ENCODE results near the gene KAZN. TPM values are rescaled to one million over a fixed set of nuclear protein-coding genes. Genes with fewer than 3 reads are reported as not detected.

KAZN gene
- total and polyA plus RNA-seq, 2 donors from 2014 or later: 17.4 to 60.8 TPM

- Histone ChIP-seq H3K27me3 (ENCODE audit: control insufficient read depth, insufficient read depth, low read length) (no peaks in the 10 kb centered on the region), H3K9me3 (ENCODE audit: control insufficient read depth in 2 of 3, insufficient read depth in 1 of 3, low read length in 3 of 3) (no peaks in the 10 kb centered on the region), H3K27ac (ENCODE audit: low read depth in 2 of 2, low read length in 2 of 2) (no peak overlapping the region), H3K9ac (ENCODE audit: low read length in 3 of 3) (no peak overlapping the region), H3K4me3 (ENCODE audit: low read length in 3 of 3) (no peak overlapping the region), H3K4me1 (ENCODE audit: control insufficient read depth in 2 of 3, insufficient read depth in 2 of 3, low read depth in 1 of 3, low read length in 3 of 3) (peaks cover 0 to 11% (median 7%) of the 10 kb centered on the region in 3 donors), H3K36me3 (ENCODE audit: control insufficient read depth in 2 of 3, insufficient read depth in 3 of 3, low read length in 3 of 3) (no peaks in the 10 kb centered on the region)
- DNase-seq: no peak
- no peak for TF ChIP-seq CTCF (IDR thresholded peaks at IDR 0.05; ENCODE audit: borderline replicate concordance, extremely low read depth, insufficient read depth)
- no peak for FAIRE-seq
- intact Hi-C loops (cut with DNase I): no loop called here
Measured at GRCh38 chr1:15094056-15094455, 495.6 kb downstream of the KAZN start.

- intact Hi-C loops (cut with DNase I): no loop called here
- H3K4me1 ChIP-seq (ENCODE audit: control insufficient read depth in 2 of 3, insufficient read depth in 2 of 3, low read depth in 1 of 3, low read length in 3 of 3): peaks cover 0 to 7% (median 3%) of the 10 kb centered on the region in 3 donors
- H3K9ac ChIP-seq (ENCODE audit: low read length in 3 of 3): no peak overlapping the region
- no peak overlapping the region for H3K4me3 ChIP-seq (ENCODE audit: low read length in 3 of 3)
- FAIRE-seq (no peak), DNase-seq (no peak)
- H3K27ac ChIP-seq (ENCODE audit: low read depth in 2 of 2, low read length in 2 of 2): no peak overlapping the region
- no peaks in the 10 kb centered on the region for H3K9me3 ChIP-seq (ENCODE audit: control insufficient read depth in 2 of 3, insufficient read depth in 1 of 3, low read length in 3 of 3)
- no peak for TF ChIP-seq CTCF (IDR thresholded peaks at IDR 0.05; ENCODE audit: borderline replicate concordance, extremely low read depth, insufficient read depth)
- H3K36me3 ChIP-seq (ENCODE audit: control insufficient read depth in 2 of 3, insufficient read depth in 3 of 3, low read length in 3 of 3): no peaks in the 10 kb centered on the region
- H3K27me3 ChIP-seq (ENCODE audit: control insufficient read depth, insufficient read depth, low read length): no peaks in the 10 kb centered on the region
Measured at GRCh38 chr1:15094719-15095495, 496.4 kb downstream of the KAZN start.

GRCh38 chr1:15095496-15095875 lies 497.0 kb downstream of the KAZN start:
- Histone ChIP-seq H3K27ac (ENCODE audit: low read depth in 2 of 2, low read length in 2 of 2) (no peak overlapping the region), H3K4me1 (ENCODE audit: control insufficient read depth in 2 of 3, insufficient read depth in 2 of 3, low read depth in 1 of 3, low read length in 3 of 3) (peaks cover 0 to 5% (median 4%) of the 10 kb centered on the region in 3 donors), H3K4me3 (ENCODE audit: low read length in 3 of 3) (no peak overlapping the region), H3K9ac (ENCODE audit: low read length in 3 of 3) (no peak overlapping the region), H3K9me3 (ENCODE audit: control insufficient read depth in 2 of 3, insufficient read depth in 1 of 3, low read length in 3 of 3) (no peaks in the 10 kb centered on the region), H3K36me3 (ENCODE audit: control insufficient read depth in 2 of 3, insufficient read depth in 3 of 3, low read length in 3 of 3) (no peaks in the 10 kb centered on the region), H3K27me3 (ENCODE audit: control insufficient read depth, insufficient read depth, low read length) (no peaks in the 10 kb centered on the region)
- intact Hi-C loops (cut with DNase I): no loop called here
- FAIRE-seq (no peak), DNase-seq (no peak)
- no peak for TF ChIP-seq CTCF (IDR thresholded peaks at IDR 0.05; ENCODE audit: borderline replicate concordance, extremely low read depth, insufficient read depth)

All from kidney (tissue), 14 donors.